GM12872 (cell line): ENCODE data around the gene RCC2.

ENCODE experiments used
- CTCF ChIP-seq: IDR thresholded peaks from 3 replicates; pipeline ENCODE4 v1.5.1; 2011; ENCODE audit warnings: low read depth, mild to moderate bottlenecking, low read length, moderate library complexity; ENCODE audit not compliant: insufficient read depth

RCC2 gene

GRCh38 chr1:17434016-17434415 lies 5.5 kb downstream of the RCC2 start:
- no peak for TF ChIP-seq CTCF

- no peak for TF ChIP-seq CTCF
Observed at GRCh38 chr1:17433261-17433660, 6.2 kb downstream of the RCC2 start.

GRCh38 chr1:17432412-17432811 lies 7.1 kb downstream of the RCC2 start:
- TF ChIP-seq CTCF = no peak

- TF ChIP-seq CTCF = no peak
Observed at GRCh38 chr1:17429183-17429582, 10.3 kb downstream of the RCC2 start.

GRCh38 chr1:17427696-17428660 lies 11.5 kb downstream of the RCC2 start:
- no peak for TF ChIP-seq CTCF

GRCh38 chr1:17425806-17426600 lies 13.5 kb downstream of the RCC2 start:
- TF ChIP-seq CTCF = no peak

GRCh38 chr1:17423781-17424245 lies 15.7 kb downstream of the RCC2 start:
- no peak for TF ChIP-seq CTCF
